ENCODE data around the gene PTGIS. TPM values are rescaled to one million over a fixed set of nuclear protein-coding genes. Genes with fewer than 3 reads are reported as not detected.

PTGIS gene
- total RNA-seq, 2 experiments from 2014 or later, result 0.21 to 0.43 TPM

- DNase-seq, result no peak
- intact Hi-C loops (cut with DNase I, micrococcal nuclease), result no loop called here
- POLR2A ChIA-PET, result no interaction called here
- Mint-ChIP-seq H3K9me3 (ENCODE audit: low read depth) (peaks cover 6% of the 10 kb centered on the region), H3K4me1 (no peaks in the 10 kb centered on the region), H3K27ac (no peak overlapping the region), H3K36me3 (ENCODE audit: low read depth) (no peaks in the 10 kb centered on the region), H3K27me3 (peaks cover 16% of the 10 kb centered on the region), H3K4me3 (no peak overlapping the region)
- CTCF ChIA-PET, result interaction anchor here (1.2 kb wide), 1 partner anchor 9 kb away, joined by 4 read pairs; no protein-coding TSS in a partner anchor
- ATAC-seq, result no peak
Measured at GRCh38 chr20:49519777-49520359, 48.1 kb downstream of the PTGIS start.

- H3K36me3 Mint-ChIP-seq (ENCODE audit: low read depth), result no peaks in the 10 kb centered on the region
- no peaks in the 10 kb centered on the region for H3K4me1 Mint-ChIP-seq
- ChIA-PET CTCF (no interaction called here), POLR2A (no interaction called here)
- no peak for DNase-seq
- H3K9me3 Mint-ChIP-seq (ENCODE audit: low read depth), result peaks cover 2% of the 10 kb centered on the region
- intact Hi-C loops (cut with DNase I, micrococcal nuclease), result no loop called here
- H3K27me3 Mint-ChIP-seq, result peaks cover 19% of the 10 kb centered on the region
- no peak overlapping the region for H3K27ac Mint-ChIP-seq
- no peak for ATAC-seq
- H3K4me3 Mint-ChIP-seq, result no peak overlapping the region
Measured at GRCh38 chr20:49519212-49519712, 48.7 kb downstream of the PTGIS start.

GRCh38 chr20:49518576-49518975 lies 49.4 kb downstream of the PTGIS start:
- intact Hi-C loops (cut with DNase I, micrococcal nuclease), result no loop called here
- CTCF ChIA-PET, result interaction anchor here (1.5 kb wide), 1 partner anchor 13 kb away, joined by 3 read pairs; no protein-coding TSS in a partner anchor
- Mint-ChIP-seq H3K27me3 (peaks cover 23% of the 10 kb centered on the region), H3K4me1 (no peaks in the 10 kb centered on the region), H3K36me3 (ENCODE audit: low read depth) (no peaks in the 10 kb centered on the region), H3K27ac (no peak overlapping the region), H3K9me3 (ENCODE audit: low read depth) (peaks cover 2% of the 10 kb centered on the region), H3K4me3 (no peak overlapping the region)
- no peak for ATAC-seq
- no peak for DNase-seq
- POLR2A ChIA-PET, result no interaction called here

GRCh38 chr20:49517805-49518100 lies 50.2 kb downstream of the PTGIS start:
- ChIA-PET POLR2A (no interaction called here), CTCF (interaction anchor here (1.5 kb wide), 1 partner anchor 12 kb away, joined by 3 read pairs; no protein-coding TSS in a partner anchor)
- no peaks in the 10 kb centered on the region for H3K4me1 Mint-ChIP-seq

GRCh38 chr20:49516916-49517804 lies 50.8 kb downstream of the PTGIS start:
- intact Hi-C loops (cut with DNase I, micrococcal nuclease), result no loop called here
- ChIA-PET CTCF (interaction anchor here (1.0 to 1.5 kb wide), 3 partner anchors 10 to 26 kb away, joined by 3 read pairs; no protein-coding TSS in a partner anchor), POLR2A (interaction anchor here (0.7 kb wide), 1 partner anchor 179 kb away, joined by 4 read pairs; no protein-coding TSS in a partner anchor)
- no peak overlapping the region for H3K4me3 Mint-ChIP-seq
- DNase-seq, result no peak
- H3K27me3 Mint-ChIP-seq, result peaks cover 19% of the 10 kb centered on the region
- no peaks in the 10 kb centered on the region for H3K4me1 Mint-ChIP-seq
- ATAC-seq, result no peak
- H3K27ac Mint-ChIP-seq, result no peak overlapping the region
- no peaks in the 10 kb centered on the region for H3K36me3 Mint-ChIP-seq (ENCODE audit: low read depth)
- H3K9me3 Mint-ChIP-seq (ENCODE audit: low read depth), result no peaks in the 10 kb centered on the region

More at GRCh38 chr20:49517805-49518100, 50.2 kb downstream of the PTGIS start:
- intact Hi-C loops (cut with DNase I, micrococcal nuclease), result no loop called here
- Mint-ChIP-seq H3K4me3 (no peak overlapping the region), H3K27me3 (peaks cover 23% of the 10 kb centered on the region), H3K27ac (no peak overlapping the region), H3K36me3 (ENCODE audit: low read depth) (no peaks in the 10 kb centered on the region), H3K9me3 (ENCODE audit: low read depth) (no peaks in the 10 kb centered on the region)
- DNase-seq (no peak), ATAC-seq (no peak)

GRCh38 chr20:49515586-49515985 lies 52.4 kb downstream of the PTGIS start:
- POLR2A ChIA-PET, result no interaction called here
- CTCF ChIA-PET, result interaction anchor here (0.6 kb wide), 1 partner anchor 184 kb away, joined by 3 read pairs; no protein-coding TSS in a partner anchor
- H3K36me3 Mint-ChIP-seq (ENCODE audit: low read depth), result no peaks in the 10 kb centered on the region
- no peaks in the 10 kb centered on the region for H3K4me1 Mint-ChIP-seq
- no peak for DNase-seq
- H3K27ac Mint-ChIP-seq, result no peak overlapping the region
- intact Hi-C loops (cut with DNase I, micrococcal nuclease), result no loop called here
- H3K27me3 Mint-ChIP-seq, result peaks cover 19% of the 10 kb centered on the region
- ATAC-seq, result no peak
- H3K9me3 Mint-ChIP-seq (ENCODE audit: low read depth), result no peaks in the 10 kb centered on the region
- H3K4me3 Mint-ChIP-seq, result no peak overlapping the region

GRCh38 chr20:49513517-49513916 lies 54.4 kb downstream of the PTGIS start:
- no peak overlapping the region for H3K27ac Mint-ChIP-seq
- ChIA-PET POLR2A (no interaction called here), CTCF (interaction anchor here (1.1 kb wide), 1 partner anchor 180 kb away, joined by 3 read pairs; no protein-coding TSS in a partner anchor)
- peaks cover under 1% of the 10 kb centered on the region for H3K4me1 Mint-ChIP-seq
- H3K36me3 Mint-ChIP-seq (ENCODE audit: low read depth), result no peaks in the 10 kb centered on the region
- H3K9me3 Mint-ChIP-seq (ENCODE audit: low read depth), result no peaks in the 10 kb centered on the region
- peaks cover 29% of the 10 kb centered on the region for H3K27me3 Mint-ChIP-seq
- no peak for ATAC-seq
- DNase-seq, result no peak
- intact Hi-C loops (cut with DNase I, micrococcal nuclease), result no loop called here
- H3K4me3 Mint-ChIP-seq, result no peak overlapping the region

- ChIA-PET POLR2A (no interaction called here), CTCF (interaction anchor here (0.5 kb wide), 1 partner anchor 181 kb away, joined by 3 read pairs; no protein-coding TSS in a partner anchor)
- Mint-ChIP-seq H3K27me3 (peaks cover 29% of the 10 kb centered on the region), H3K27ac (no peak overlapping the region), H3K4me3 (no peak overlapping the region), H3K4me1 (peaks cover 2% of the 10 kb centered on the region), H3K36me3 (ENCODE audit: low read depth) (no peaks in the 10 kb centered on the region), H3K9me3 (ENCODE audit: low read depth) (no peaks in the 10 kb centered on the region)
- intact Hi-C loops (cut with DNase I, micrococcal nuclease), result no loop called here
- DNase-seq (no peak), ATAC-seq (no peak)
Measured at GRCh38 chr20:49513009-49513408, 54.9 kb downstream of the PTGIS start.

- Mint-ChIP-seq H3K36me3 (ENCODE audit: low read depth) (no peaks in the 10 kb centered on the region), H3K27ac (no peak overlapping the region), H3K27me3 (peaks cover 32% of the 10 kb centered on the region), H3K9me3 (ENCODE audit: low read depth) (no peaks in the 10 kb centered on the region), H3K4me3 (no peak overlapping the region), H3K4me1 (peaks cover 2% of the 10 kb centered on the region)
- no peak for DNase-seq
- CTCF ChIA-PET, result interaction anchor here (1.7 kb wide), 1 partner anchor 9 kb away, joined by 4 read pairs; no protein-coding TSS in a partner anchor
- ATAC-seq, result no peak
- intact Hi-C loops (cut with DNase I, micrococcal nuclease), result no loop called here
- POLR2A ChIA-PET, result no interaction called here
Measured at GRCh38 chr20:49511788-49512525, 56.0 kb downstream of the PTGIS start.

GRCh38 chr20:49510562-49511122 lies 57.3 kb downstream of the PTGIS start:
- Mint-ChIP-seq H3K27me3 (peaks cover 34% of the 10 kb centered on the region), H3K27ac (no peak overlapping the region), H3K9me3 (ENCODE audit: low read depth) (no peaks in the 10 kb centered on the region), H3K36me3 (ENCODE audit: low read depth) (no peaks in the 10 kb centered on the region), H3K4me1 (peaks cover 2% of the 10 kb centered on the region), H3K4me3 (no peak overlapping the region)
- no peak for ATAC-seq
- intact Hi-C loops (cut with DNase I, micrococcal nuclease), result no loop called here
- ChIA-PET POLR2A (interaction anchor here (0.6 kb wide), 1 partner anchor 26 kb away, joined by 4 read pairs; no protein-coding TSS in a partner anchor), CTCF (interaction anchor here (0.7 to 1.7 kb wide), 4 partner anchors 10 to 177 kb away, joined by 3 to 4 read pairs (median 3); no protein-coding TSS in a partner anchor)
- DNase-seq, result no peak

Measured in activated CD4-positive, alpha-beta T cell treated with anti-CD3 and anti-CD28 coated beads for 36 hours (primary cell).